Lung (tissue), 12 donors: ENCODE data around the gene SFTPB. TPM values are rescaled to one million over a fixed set of nuclear protein-coding genes. Genes with fewer than 3 reads are reported as not detected.
"Not testable (repeated sequence)": the region's sequence is repeated elsewhere in the genome, so short reads cannot be mapped to it uniquely, and the experiment has no call there.

Source experiments
- ATAC-seq: fragments of 200-7000 bp; cut with Tn5 transposase; one replicate; pipeline ENCODE4 v1.9.1; 2020; ENCODE audit warnings: moderate number of reproducible peaks; ENCODE audit not compliant: insufficient read depth, low FRiP score
- DNase-seq, 3 donors: peaks; one replicate each; pipeline ENCODE4 v3.0.0-alpha.2; 2013 to 2017
- H3K27ac ChIP-seq, 2 donors: one replicate each; pipeline ENCODE4 v1.5.1; 2013; ENCODE audit warnings: mild to moderate bottlenecking in 2 of 2, moderate library complexity in 2 of 2, control low read depth in 1 of 2, inconsistent platforms in 1 of 2, low read depth in 1 of 2, low read length in 1 of 2
- H3K27me3 ChIP-seq, 3 donors: one replicate each; pipeline ENCODE4 v1.5.1; 2013; ENCODE audit warnings: low read length in 2 of 3; ENCODE audit not compliant: control insufficient read depth in 3 of 3, insufficient read depth in 3 of 3
- H3K36me3 ChIP-seq, 4 donors: one replicate each; pipeline ENCODE4 v1.5.1; 2013; ENCODE audit warnings: low read length in 4 of 4, mild to moderate bottlenecking in 1 of 4, moderate library complexity in 1 of 4; ENCODE audit not compliant: control insufficient read depth in 4 of 4, insufficient read depth in 4 of 4
- H3K4me1 ChIP-seq, 5 donors: one replicate each; pipeline ENCODE4 v1.5.1; 2013; ENCODE audit warnings: low read length in 5 of 5, mild to moderate bottlenecking in 2 of 5, moderate library complexity in 1 of 5; ENCODE audit not compliant: control insufficient read depth in 5 of 5, insufficient read depth in 5 of 5
- H3K4me3 ChIP-seq: one replicate; pipeline ENCODE4 v1.5.1; 2013; ENCODE audit warnings: mild to moderate bottlenecking, control low read depth, moderate library complexity
- H3K9ac ChIP-seq, 2 donors: one replicate each; pipeline ENCODE4 v1.5.1; 2013; ENCODE audit warnings: low read length in 2 of 2, control low read depth in 1 of 2; ENCODE audit not compliant: insufficient read depth in 1 of 2
- H3K9me3 ChIP-seq, 4 donors: one replicate each; pipeline ENCODE4 v1.5.1; 2013; ENCODE audit warnings: low read length in 3 of 4, mild to moderate bottlenecking in 1 of 4, moderate library complexity in 1 of 4; ENCODE audit not compliant: control insufficient read depth in 4 of 4, insufficient read depth in 3 of 4
- WGBS, 2 donors: extraction: QIAGEN DNeasy Blood & Tissue Kit; methylation state at CpG; one replicate each; pipeline ENCODE4 v1.1.7; 2013; 5-methylcytosine and 5-hydroxymethylcytosine counted together
- polyA plus RNA-seq, 2 donors: library from polyadenylated mRNA; stranded (reverse); fragments of 200-250 nt; gene quantifications; one replicate each; pipeline ENCODE4 v1.2.1, GENCODE V29; 2013
- total RNA-seq, 2 donors: library from RNA; depleted of rRNA in 1 of 2; stranded (reverse); fragments of >200 nt in 1 of 2; gene quantifications; one replicate each; pipeline ENCODE4 v1.2.1, GENCODE V29; 2014 to 2021
- TF ChIP-seq, protein P1 (sequence below): IDR thresholded peaks from 2 replicates; pipeline ENCODE4 v1.5.1; 2012; ENCODE audit warnings: mild to moderate bottlenecking; ENCODE audit errors: control extremely low read depth, extremely low read depth
- donor health status: control.
- donor health status: control.
- donor health status: Bipolar disorder and iron deficiency.
- donor health status: healthy.
- donor health status: DM: yes; HTN: yes; CAD: no.

SFTPB gene
- total and polyA plus RNA-seq, 4 donors = 6,615 to 19,115 (median 13,690) TPM

- Histone ChIP-seq H3K9me3 (no peaks in the 10 kb centered on the region), H3K36me3 (no peaks in the 10 kb centered on the region), H3K27me3 (no peaks in the 10 kb centered on the region), H3K9ac (no peak overlapping the region), H3K4me1 (peaks cover 0 to 14% (median 8%) of the 10 kb centered on the region in 5 donors), H3K27ac (no peak overlapping the region), H3K4me3 (no peak overlapping the region)
- DNase-seq = no peak
- TF ChIP-seq, protein P1, sequence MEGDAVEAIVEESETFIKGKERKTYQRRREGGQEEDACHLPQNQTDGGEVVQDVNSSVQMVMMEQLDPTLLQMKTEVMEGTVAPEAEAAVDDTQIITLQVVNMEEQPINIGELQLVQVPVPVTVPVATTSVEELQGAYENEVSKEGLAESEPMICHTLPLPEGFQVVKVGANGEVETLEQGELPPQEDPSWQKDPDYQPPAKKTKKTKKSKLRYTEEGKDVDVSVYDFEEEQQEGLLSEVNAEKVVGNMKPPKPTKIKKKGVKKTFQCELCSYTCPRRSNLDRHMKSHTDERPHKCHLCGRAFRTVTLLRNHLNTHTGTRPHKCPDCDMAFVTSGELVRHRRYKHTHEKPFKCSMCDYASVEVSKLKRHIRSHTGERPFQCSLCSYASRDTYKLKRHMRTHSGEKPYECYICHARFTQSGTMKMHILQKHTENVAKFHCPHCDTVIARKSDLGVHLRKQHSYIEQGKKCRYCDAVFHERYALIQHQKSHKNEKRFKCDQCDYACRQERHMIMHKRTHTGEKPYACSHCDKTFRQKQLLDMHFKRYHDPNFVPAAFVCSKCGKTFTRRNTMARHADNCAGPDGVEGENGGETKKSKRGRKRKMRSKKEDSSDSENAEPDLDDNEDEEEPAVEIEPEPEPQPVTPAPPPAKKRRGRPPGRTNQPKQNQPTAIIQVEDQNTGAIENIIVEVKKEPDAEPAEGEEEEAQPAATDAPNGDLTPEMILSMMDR = no peak
- no peak for ATAC-seq
- WGBS, 2 donors = 95 to 97% methylated on average over 6 of the region's 6 CpGs
These were observed 7.4 kb upstream of the SFTPB start for GRCh38 chr2:85675427-85675826.

- TF ChIP-seq, protein P1 = no peak
- Histone ChIP-seq H3K27me3 (no peaks in the 10 kb centered on the region), H3K9me3 (no peaks in the 10 kb centered on the region), H3K4me1 (peaks cover 0 to 11% (median 8%) of the 10 kb centered on the region in 5 donors), H3K27ac (peak overlapping the region in 1 of 2 donors; percentile 49), H3K9ac (no peak overlapping the region), H3K36me3 (no peaks in the 10 kb centered on the region), H3K4me3 (no peak overlapping the region)
- ATAC-seq = no peak
- no peak for DNase-seq
- WGBS, 2 donors = 32 to 76% methylated on average over 2 of the region's 2 CpGs
These were observed 6.4 kb upstream of the SFTPB start for GRCh38 chr2:85674417-85674816.

- H3K27me3 ChIP-seq = no peaks in the 10 kb centered on the region
- peak overlapping the region in 1 of 2 donors; percentile 58 for H3K27ac ChIP-seq
- DNase-seq = no peak
- peaks cover 0 to 9% (median 5%) of the 10 kb centered on the region in 5 donors for H3K4me1 ChIP-seq
- no peaks in the 10 kb centered on the region for H3K36me3 ChIP-seq
- TF ChIP-seq, protein P1 = no peak
- H3K4me3 ChIP-seq = no peak overlapping the region
- ATAC-seq = no peak
- WGBS, 2 donors = 72 to 80% methylated on average over 11 of the region's 11 CpGs
- H3K9ac ChIP-seq = no peak overlapping the region
- H3K9me3 ChIP-seq = no peaks in the 10 kb centered on the region
These were observed 5.8 kb upstream of the SFTPB start for GRCh38 chr2:85673716-85674375.

- no peak for ATAC-seq
- H3K4me1 ChIP-seq = no peaks in the 10 kb centered on the region
These were observed 4.5 kb upstream of the SFTPB start for GRCh38 chr2:85672456-85672855.

GRCh38 chr2:85670416-85670815 lies 2.4 kb upstream of the SFTPB start:
- ATAC-seq, H3K4me3 ChIP-seq, H3K27me3 ChIP-seq, H3K4me1 ChIP-seq, H3K36me3 ChIP-seq, H3K27ac ChIP-seq, DNase-seq, H3K9ac ChIP-seq, H3K9me3 ChIP-seq: not testable (repeated sequence)
- 92% methylated on average over 13 of the region's 13 CpGs for WGBS, 2 donors

More at GRCh38 chr2:85672456-85672855, 4.5 kb upstream of the SFTPB start:
- Histone ChIP-seq H3K9me3 (no peaks in the 10 kb centered on the region), H3K9ac (no peak overlapping the region), H3K27me3 (no peaks in the 10 kb centered on the region), H3K36me3 (no peaks in the 10 kb centered on the region), H3K27ac (no peak overlapping the region), H3K4me3 (no peak overlapping the region)
- WGBS, 2 donors = 36 to 44% methylated on average over 9 of the region's 9 CpGs
- TF ChIP-seq, protein P1 = no peak
- no peak for DNase-seq
